MCF 10A (cell line): ENCODE measurements around the gene PPM1N. TPM values are rescaled to one million over a fixed set of nuclear protein-coding genes. Genes with fewer than 3 reads are reported as not detected.

Experiments
- BruUV-seq: library from RNA; stranded (reverse); fragments of 400-500 nt; replicated peaks from 2 replicates; lab custom pipeline; 2021; lab: Mats Ljungman, UMichigan
- CTCF ChIA-PET: fragments of 300-600 bp; sonication (Branson Sonifier 250); formaldehyde crosslinking; extraction: SDS; loops from one replicate; lab custom pipeline; 2021; ENCODE audit warnings: antibody characterized with exemption, inconsistent platforms; lab: Yijun Ruan, JAX
- POLR2A ChIA-PET: fragments of 300-600, 350-650 bp; sonication (Branson Sonifier 250); formaldehyde crosslinking; extraction: SDS; loops from one replicate; lab custom pipeline; 2020; ENCODE audit warnings: antibody characterized with exemption, inconsistent platforms; lab: Yijun Ruan, JAX
- DNase-seq: peaks from one replicate; pipeline ENCODE4 v3.0.0-alpha.2; 2018; ENCODE audit not compliant: unreplicated experiment
- H3K27ac Mint-ChIP-seq: one replicate; pipeline ENCODE4 v1.8.0; 2022; ENCODE audit warnings: mild to moderate bottlenecking, low read depth, mixed read lengths; ENCODE audit not compliant: unreplicated experiment
- H3K27me3 Mint-ChIP-seq: one replicate; pipeline ENCODE4 v1.8.0; 2022; ENCODE audit warnings: mixed read lengths; ENCODE audit not compliant: insufficient read depth, unreplicated experiment
- H3K36me3 Mint-ChIP-seq: one replicate; pipeline ENCODE4 v1.8.0; 2022; ENCODE audit warnings: mild to moderate bottlenecking, moderate library complexity, mixed read lengths; ENCODE audit not compliant: insufficient read depth, unreplicated experiment
- H3K4me1 Mint-ChIP-seq: one replicate; pipeline ENCODE4 v1.8.0; 2022; ENCODE audit warnings: mixed read lengths; ENCODE audit not compliant: insufficient read depth, unreplicated experiment
- H3K4me3 Mint-ChIP-seq: one replicate; pipeline ENCODE4 v1.8.0; 2022; ENCODE audit warnings: mild to moderate bottlenecking, moderate library complexity, mixed read lengths; ENCODE audit not compliant: unreplicated experiment
- H3K9me3 Mint-ChIP-seq: one replicate; pipeline ENCODE4 v1.8.0; 2022; ENCODE audit warnings: mixed read lengths; ENCODE audit not compliant: unreplicated experiment
- CTCF ChIP-seq: fragments of 200-600 bp; IDR thresholded peaks from one replicate; pipeline ENCODE4 v1.8.0; 2022; ENCODE audit warnings: antibody characterized with exemption, mild to moderate bottlenecking; ENCODE audit not compliant: unreplicated experiment
- intact Hi-C: fragments of 100-400 bp; cut with micrococcal nuclease; formaldehyde crosslinking; loops from 2 replicates; pipeline ENCODE4 v1.14.1; 2022
- total RNA-seq: library from RNA; stranded (reverse); gene quantifications from 2 replicates; pipeline ENCODE4 v1.2.3, GENCODE V29; 2022

PPM1N gene
- total RNA-seq, 1 experiment from 2014 or later: 0.33 TPM

GRCh38 chr19:45522010-45522941 lies 24.0 kb downstream of the PPM1N start:
- no peak overlapping the region for H3K4me3 Mint-ChIP-seq
- H3K27ac Mint-ChIP-seq: no peak overlapping the region
- DNase-seq: no peak
- H3K36me3 Mint-ChIP-seq: peaks cover 90% of the 10 kb centered on the region
- no peak for TF ChIP-seq CTCF
- no TSS peak for BruUV-seq
- intact Hi-C loops: no loop called here
- ChIA-PET POLR2A (no interaction called here), CTCF (interaction anchor here (0.6 to 1.7 kb wide), 6 partner anchors 38 to 122 kb away, joined by 3 to 6 read pairs (median 4); no protein-coding TSS in a partner anchor)
- no peaks in the 10 kb centered on the region for H3K9me3 Mint-ChIP-seq
- H3K4me1 Mint-ChIP-seq: peaks cover 3% of the 10 kb centered on the region
- no peaks in the 10 kb centered on the region for H3K27me3 Mint-ChIP-seq

GRCh38 chr19:45523642-45524256 lies 25.5 kb downstream of the PPM1N start:
- no TSS peak for BruUV-seq
- Mint-ChIP-seq H3K4me3 (no peak overlapping the region), H3K27me3 (no peaks in the 10 kb centered on the region), H3K27ac (peak overlapping the region; percentile 69), H3K9me3 (no peaks in the 10 kb centered on the region), H3K36me3 (peaks cover 90% of the 10 kb centered on the region), H3K4me1 (peaks cover 13% of the 10 kb centered on the region)
- ChIA-PET CTCF (interaction anchor here (0.7 to 1.4 kb wide), 6 partner anchors 14 to 118 kb away, joined by 3 to 7 read pairs (median 4); partner anchors contain the start of gene VASP), POLR2A (interaction anchor here (1.0 to 1.6 kb wide), 2 partner anchors 60 to 118 kb away, joined by 4 to 8 read pairs; no protein-coding TSS in a partner anchor)
- DNase-seq: peak; percentile 87
- intact Hi-C loops: loop anchor here (1.0 kb wide), 4 partner anchors 16 to 120 kb away; partner anchors contain the start of gene VASP
- peak; percentile 82 for TF ChIP-seq CTCF

- peaks cover 13% of the 10 kb centered on the region for H3K4me1 Mint-ChIP-seq
- H3K27ac Mint-ChIP-seq: no peak overlapping the region
- ChIA-PET POLR2A (interaction anchor here (0.6 to 2.3 kb wide), 5 partner anchors 19 to 117 kb away, joined by 3 to 8 read pairs (median 4); no protein-coding TSS in a partner anchor), CTCF (interaction anchor here (0.6 to 1.4 kb wide), 12 partner anchors 13 to 119 kb away, joined by 3 to 7 read pairs (median 4); partner anchors contain the start of gene VASP)
- intact Hi-C loops: no loop called here
- no peak for TF ChIP-seq CTCF
- H3K36me3 Mint-ChIP-seq: peaks cover 81% of the 10 kb centered on the region
- H3K4me3 Mint-ChIP-seq: no peak overlapping the region
- DNase-seq: no peak
- no TSS peak for BruUV-seq
- H3K9me3 Mint-ChIP-seq: no peaks in the 10 kb centered on the region
- no peaks in the 10 kb centered on the region for H3K27me3 Mint-ChIP-seq
These were observed 26.4 kb downstream of the PPM1N start for GRCh38 chr19:45524575-45525129.
